K562 (cell line): ENCODE data around the gene TBC1D2. TPM values are rescaled to one million over a fixed set of nuclear protein-coding genes. Genes with fewer than 3 reads are reported as not detected.

Experiments
- ATAC-seq: fragments of 200-7000 bp; cut with Tn5 transposase; 3 replicates; pipeline ENCODE4 v1.9.1; 2020; ENCODE audit warnings: moderate library complexity
- BruUV-seq: library from RNA; stranded (reverse); fragments of 400-500 nt; replicated peaks from 2 replicates; lab custom pipeline; 2021; lab: Mats Ljungman, UMichigan
- CTCF ChIA-PET: fragments of 300-600 bp; formaldehyde crosslinking; extraction: SDS; loops from one replicate; lab custom pipeline; 2021; ENCODE audit warnings: low intra/inter-chr PET ratio; lab: Yijun Ruan, JAX
- POLR2A ChIA-PET: fragments of 300-600, 350-650 bp; sonication (Branson Sonifier 250); formaldehyde crosslinking; extraction: SDS; loops from one replicate; lab custom pipeline; 2021; ENCODE audit warnings: antibody characterized with exemption, inconsistent platforms; lab: Yijun Ruan, JAX
- DNase-seq, 4 experiments: peaks; one replicate each; pipeline versions ENCODE4 v3.0.0 to v3.0.0-alpha.2; 2011 to 2018; ENCODE audit warnings: low spot score in 3 of 4, mixed read lengths in 3 of 4; ENCODE audit errors: extremely low read depth in 1 of 4
- FAIRE-seq: peaks from 2 replicates; lab custom pipeline; 2011; peaks lifted over from hg19 to GRCh38; lab: Jason Lieb, UNC
- H2AFZ ChIP-seq: 2 replicates; pipeline ENCODE4 v1.6.0; 2011; ENCODE audit warnings: low read depth, low read length, control low read depth, inconsistent platforms
- H3K27ac ChIP-seq: fragments of 200-600 bp; 3 replicates; pipeline ENCODE4 v1.8.0; 2011; ENCODE audit warnings: low read depth, mild to moderate bottlenecking, control low read depth, inconsistent platforms, low read length, moderate library complexity, mixed read lengths; ENCODE audit errors: extremely low read depth
- H3K27me3 ChIP-seq, 2 experiments: fragments of 300-600 bp in 1 of 2; 2 replicates in 1 of 2; 3 replicates in 1 of 2; pipeline versions ENCODE4 v1.6.0 to v1.8.0; 2011; ENCODE audit warnings: inconsistent platforms in 2 of 2, low read length in 2 of 2, mild to moderate bottlenecking in 1 of 2, mixed read lengths in 1 of 2, moderate library complexity in 1 of 2; ENCODE audit not compliant: control insufficient read depth in 2 of 2, insufficient read depth in 2 of 2
- H3K36me3 ChIP-seq: fragments of 300-600 bp; 3 replicates; pipeline ENCODE4 v1.8.0; 2011; ENCODE audit warnings: mild to moderate bottlenecking, low read length, inconsistent platforms; ENCODE audit not compliant: control insufficient read depth, insufficient read depth
- H3K4me1 ChIP-seq, 2 experiments: fragments of 200-600 bp in 1 of 2; replicated peaks in 1 of 2; 2 replicates in 1 of 2; 3 replicates in 1 of 2; pipeline versions ENCODE4 v1.5.1 to v1.8.0; 2011; ENCODE audit warnings: inconsistent platforms in 2 of 2, low read length in 2 of 2, mild to moderate bottlenecking in 1 of 2, mixed read lengths in 1 of 2, moderate library complexity in 1 of 2; ENCODE audit not compliant: control insufficient read depth in 2 of 2, insufficient read depth in 2 of 2
- H3K4me2 ChIP-seq: 2 replicates; pipeline ENCODE4 v1.6.1; 2011; ENCODE audit warnings: low read length, control low read depth, inconsistent platforms, mixed read lengths; ENCODE audit not compliant: insufficient read depth
- H3K4me3 ChIP-seq: fragments of 200-600 bp; sonication (generic), shearing (Covaris generic); 2 replicates; pipeline ENCODE4 v1.5.1; 2016; ENCODE audit warnings: control low read depth, inconsistent platforms
- H3K79me2 ChIP-seq: fragments of 200-600 bp; 3 replicates; pipeline ENCODE4 v1.8.0; 2011; ENCODE audit warnings: low read length, inconsistent platforms; ENCODE audit not compliant: control insufficient read depth, insufficient read depth
- H3K9ac ChIP-seq, 2 experiments: 2 replicates each; pipeline versions ENCODE4 v1.6.0 to v1.6.1; 2011; ENCODE audit warnings: low read depth in 2 of 2, low read length in 2 of 2, control low read depth in 1 of 2, inconsistent platforms in 1 of 2, mild to moderate bottlenecking in 1 of 2, mixed read lengths in 1 of 2; ENCODE audit not compliant: insufficient read depth in 1 of 2
- H3K9me1 ChIP-seq: one replicate; pipeline ENCODE4 v1.6.0; 2011; ENCODE audit warnings: inconsistent platforms, mild to moderate bottlenecking, low read length, moderate library complexity; ENCODE audit not compliant: control insufficient read depth, insufficient read depth
- H3K9me3 ChIP-seq: replicated peaks from 2 replicates; pipeline ENCODE4 v1.5.1; 2011; ENCODE audit warnings: low read depth, low read length, inconsistent platforms; ENCODE audit not compliant: control insufficient read depth, insufficient read depth
- H4K20me1 ChIP-seq: replicated peaks from 2 replicates; pipeline ENCODE4 v1.6.1; 2011; ENCODE audit warnings: low read length, inconsistent platforms, mixed read lengths; ENCODE audit not compliant: control insufficient read depth, insufficient read depth
- CREB1 ChIP-seq, 2 experiments: sonication (generic) in 1 of 2; formaldehyde crosslinking in 1 of 2; IDR thresholded peaks; 2 replicates each; pipeline versions ENCODE4 v1.6.1 to v1.8.0; 2012 to 2022; ENCODE audit warnings: inconsistent platforms in 1 of 2, mild to moderate bottlenecking in 1 of 2, missing genetic modification reagents in 1 of 2, moderate library complexity in 1 of 2
- FOSL1 ChIP-seq: fragments of 200-800 bp; sonication (Bioruptor generic); conservative IDR thresholded peaks from 2 replicates; pipeline ENCODE4 v1.6.1; 2016; ENCODE audit warnings: missing genetic modification characterization, missing compliant biosample characterization
- FOXA3 ChIP-seq, 2 experiments: fragments of 450-650 bp in 1 of 2; sonication (generic) in 1 of 2; formaldehyde crosslinking; IDR thresholded peaks in 1 of 2; conservative IDR thresholded peaks in 1 of 2; 2 replicates each; pipeline versions ENCODE4 v1.4.0 to v1.8.0; 2020 to 2022; ENCODE audit warnings: mild to moderate bottlenecking in 2 of 2, missing genetic modification reagents in 1 of 2
- KDM1A ChIP-seq, 2 experiments: fragments of 450-650 bp; IDR thresholded peaks; 2 replicates each; pipeline ENCODE4 v1.6.1; 2016; ENCODE audit warnings: mild to moderate bottlenecking in 2 of 2
- MTA1 ChIP-seq: fragments of 450-650 bp; IDR thresholded peaks from 2 replicates; pipeline ENCODE4 v1.6.1; 2017; ENCODE audit warnings: borderline replicate concordance
- MYBL2 ChIP-seq, 2 experiments: fragments of 450-650 bp in 1 of 2; sonication (generic) in 1 of 2; formaldehyde crosslinking in 1 of 2; IDR thresholded peaks; 2 replicates each; pipeline versions ENCODE4 v1.6.1 to v1.8.1; 2017 to 2022; ENCODE audit warnings: borderline replicate concordance in 1 of 2, inconsistent platforms in 1 of 2, low read depth in 1 of 2, mild to moderate bottlenecking in 1 of 2, missing genetic modification reagents in 1 of 2, moderate library complexity in 1 of 2
- NR2F6 ChIP-seq: fragments of 450-650 bp; formaldehyde crosslinking; IDR thresholded peaks from 2 replicates; pipeline ENCODE4 v1.4.0; 2020; ENCODE audit warnings: mild to moderate bottlenecking
- TAF9B ChIP-seq: fragments of 450-650 bp; IDR thresholded peaks from 2 replicates; pipeline ENCODE4 v1.6.1; 2018; ENCODE audit warnings: mild to moderate bottlenecking; ENCODE audit not compliant: partially characterized antibody
- XRCC5 ChIP-seq: fragments of 200-400 bp; formaldehyde crosslinking; IDR thresholded peaks from 2 replicates; pipeline ENCODE4 v1.6.1; 2017; ENCODE audit warnings: low read depth, mild to moderate bottlenecking, low read length
- ZNF146 ChIP-seq: IDR thresholded peaks from one replicate; pipeline ENCODE4 v1.6.1; 2018; ENCODE audit warnings: missing compliant biosample characterization; ENCODE audit not compliant: unreplicated experiment
- WGBS: fragments of 100-300 bp; shearing (Covaris generic); methylation state at CpG from one replicate; pipeline ENCODE4 v1.1.6; 2016; ENCODE audit warnings: low coverage, mixed read lengths; ENCODE audit not compliant: insufficient coverage; ENCODE audit errors: missing lambda C conversion rate; 5-methylcytosine and 5-hydroxymethylcytosine counted together
- in situ Hi-C: fragments of 300-500 bp; cut with MboI; formaldehyde crosslinking; loops from 4 replicates; pipeline ENCODE4 v1.15.0; 2018; ENCODE audit warnings: inconsistent platforms, mixed read lengths
- intact Hi-C: fragments of 100-400 bp; cut with micrococcal nuclease; formaldehyde crosslinking; loops from 2 replicates; pipeline ENCODE4 v1.14.2; 2022
- polyA plus RNA-seq, 8 experiments: library from polyadenylated mRNA; depleted of rRNA in 4 of 8; stranded (reverse) in 5 of 8; unstranded in 3 of 8; fragments of >200 nt; fragmentation: Nextera tagmentation in 2 of 8; fragmentation: Illumina TruSeq in 1 of 8; extraction: Ambion mirVana in 2 of 8; extraction: Trizol in 1 of 8; gene quantifications; 2 replicates each; pipeline versions ENCODE4 v1.2.1 to v1.2.3, GENCODE V29; 2011 to 2014; ENCODE audit warnings: inconsistent platforms in 1 of 8, missing spikeins in 1 of 8
- total RNA-seq, 7 experiments: library from RNA; depleted of rRNA in 6 of 7; stranded (reverse); fragments of >200 nt in 6 of 7; fragmentation: Illumina TruSeq in 2 of 7; extraction: Trizol in 2 of 7; gene quantifications; 2 replicates each; pipeline versions ENCODE4 v1.2.1 to v1.2.3, GENCODE V29; 2011 to 2021; ENCODE audit warnings: low replicate concordance in 1 of 7
- TF ChIP-seq, protein P1 (sequence below): fragments of 450-650 bp; formaldehyde crosslinking; IDR thresholded peaks from 2 replicates; pipeline ENCODE4 v1.4.0; 2022; ENCODE audit warnings: missing genetic modification characterization
- TF ChIP-seq, protein P2 (sequence below), 2 experiments: fragments of 450-650 bp in 1 of 2; IDR thresholded peaks; 2 replicates each; pipeline ENCODE4 v1.6.1; 2011 to 2017; ENCODE audit warnings: low read depth in 2 of 2, antibody characterized with exemption in 1 of 2, borderline replicate concordance in 1 of 2, low read length in 1 of 2, mild to moderate bottlenecking in 1 of 2, mixed read lengths in 1 of 2; ENCODE audit not compliant: control insufficient read depth in 1 of 2
- TF ChIP-seq, protein P3 (sequence below): sonication (generic); formaldehyde crosslinking; IDR thresholded peaks from 2 replicates; pipeline ENCODE4 v1.8.0; 2022; ENCODE audit warnings: missing genetic modification reagents, mild to moderate bottlenecking, moderate library complexity, borderline replicate concordance

Gene TBC1D2
- total and polyA plus RNA-seq, 9 of the 15 experiments (the other 6 are each of a cell fraction or from before 2014, with no cell fraction given): 0.10 to 7.0 (median 2.5) TPM

- TF ChIP-seq, protein P1, sequence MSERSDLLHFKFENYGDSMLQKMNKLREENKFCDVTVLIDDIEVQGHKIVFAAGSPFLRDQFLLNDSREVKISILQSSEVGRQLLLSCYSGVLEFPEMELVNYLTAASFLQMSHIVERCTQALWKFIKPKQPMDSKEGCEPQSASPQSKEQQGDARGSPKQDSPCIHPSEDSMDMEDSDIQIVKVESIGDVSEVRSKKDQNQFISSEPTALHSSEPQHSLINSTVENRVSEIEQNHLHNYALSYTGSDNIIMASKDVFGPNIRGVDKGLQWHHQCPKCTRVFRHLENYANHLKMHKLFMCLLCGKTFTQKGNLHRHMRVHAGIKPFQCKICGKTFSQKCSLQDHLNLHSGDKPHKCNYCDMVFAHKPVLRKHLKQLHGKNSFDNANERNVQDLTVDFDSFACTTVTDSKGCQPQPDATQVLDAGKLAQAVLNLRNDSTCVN (CRISPR knock-in tag): 0 out of 2 replicates have a peak, but pooled peaks have one; percentile 9
- TF ChIP-seq ZNF146 (CRISPR knock-in tag) (no peak), MYBL2 (IDR thresholded peaks at IDR 0.05; ENCODE audit: low read depth) (0 out of 2 replicates have a peak, but pooled peaks have one; percentile 21), MYBL2 (CRISPR knock-in tag; IDR thresholded peaks at IDR 0.05; ENCODE audit: borderline replicate concordance) (no peak), XRCC5 (no peak)
These were observed 25.8 kb upstream of the TBC1D2 start (continued) for GRCh38 chr9:98281281-98281680.

GRCh38 chr9:98280574-98280973 lies 25.1 kb upstream of the TBC1D2 start:
- Histone ChIP-seq H3K79me2 (no peaks in the 10 kb centered on the region), H3K9me1 (no peaks in the 10 kb centered on the region), H3K4me1 (peaks cover 4% of the 10 kb centered on the region in 2 experiments; a peak in 3 of 5 replicates), H3K27me3 (no peaks in the 10 kb centered on the region), H4K20me1 (no peaks in the 10 kb centered on the region), H3K4me2 (no peak overlapping the region), H3K4me3 (no peak overlapping the region), H3K9ac (no peak overlapping the region), H3K27ac (no peak overlapping the region), H3K36me3 (no peaks in the 10 kb centered on the region), H2AFZ (no peak overlapping the region), H3K9me3 (no peaks in the 10 kb centered on the region)
- FAIRE-seq (no peak), ATAC-seq (no peak), DNase-seq (no peak)
- ChIA-PET CTCF (no interaction called here), POLR2A (interaction anchor here (1.0 kb wide), 2 partner anchors 11 to 15 kb away, joined by 3 to 6 read pairs; no protein-coding TSS in a partner anchor)
- 54% methylated on average over 6 of the region's 6 CpGs for WGBS
- BruUV-seq: no TSS peak
- TF ChIP-seq MTA1 (no peak), FOXA3 (CRISPR knock-in tag; conservative IDR thresholded peaks at IDR 0.05 in 1 of 2, IDR thresholded peaks at IDR 0.05 in 1 of 2) (no peak), NR2F6 (CRISPR knock-in tag) (no peak), TAF9B (no peak), CREB1 (IDR thresholded peaks at IDR 0.05) (no peak), CREB1 (CRISPR knock-in tag; IDR thresholded peaks at IDR 0.05) (no peak), FOSL1 (no peak), KDM1A (IDR thresholded peaks at IDR 0.05) (peak; percentile 34 to 47; a peak in 2 of 4 replicates)
- TF ChIP-seq, protein P2, sequence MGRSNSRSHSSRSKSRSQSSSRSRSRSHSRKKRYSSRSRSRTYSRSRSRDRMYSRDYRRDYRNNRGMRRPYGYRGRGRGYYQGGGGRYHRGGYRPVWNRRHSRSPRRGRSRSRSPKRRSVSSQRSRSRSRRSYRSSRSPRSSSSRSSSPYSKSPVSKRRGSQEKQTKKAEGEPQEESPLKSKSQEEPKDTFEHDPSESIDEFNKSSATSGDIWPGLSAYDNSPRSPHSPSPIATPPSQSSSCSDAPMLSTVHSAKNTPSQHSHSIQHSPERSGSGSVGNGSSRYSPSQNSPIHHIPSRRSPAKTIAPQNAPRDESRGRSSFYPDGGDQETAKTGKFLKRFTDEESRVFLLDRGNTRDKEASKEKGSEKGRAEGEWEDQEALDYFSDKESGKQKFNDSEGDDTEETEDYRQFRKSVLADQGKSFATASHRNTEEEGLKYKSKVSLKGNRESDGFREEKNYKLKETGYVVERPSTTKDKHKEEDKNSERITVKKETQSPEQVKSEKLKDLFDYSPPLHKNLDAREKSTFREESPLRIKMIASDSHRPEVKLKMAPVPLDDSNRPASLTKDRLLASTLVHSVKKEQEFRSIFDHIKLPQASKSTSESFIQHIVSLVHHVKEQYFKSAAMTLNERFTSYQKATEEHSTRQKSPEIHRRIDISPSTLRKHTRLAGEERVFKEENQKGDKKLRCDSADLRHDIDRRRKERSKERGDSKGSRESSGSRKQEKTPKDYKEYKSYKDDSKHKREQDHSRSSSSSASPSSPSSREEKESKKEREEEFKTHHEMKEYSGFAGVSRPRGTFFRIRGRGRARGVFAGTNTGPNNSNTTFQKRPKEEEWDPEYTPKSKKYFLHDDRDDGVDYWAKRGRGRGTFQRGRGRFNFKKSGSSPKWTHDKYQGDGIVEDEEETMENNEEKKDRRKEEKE (IDR thresholded peaks at IDR 0.05; ENCODE audit: borderline replicate concordance in 1 of 2, control insufficient read depth in 1 of 2, low read depth in 2 of 2, low read length in 1 of 2): no peak
- TF ChIP-seq, protein P3, sequence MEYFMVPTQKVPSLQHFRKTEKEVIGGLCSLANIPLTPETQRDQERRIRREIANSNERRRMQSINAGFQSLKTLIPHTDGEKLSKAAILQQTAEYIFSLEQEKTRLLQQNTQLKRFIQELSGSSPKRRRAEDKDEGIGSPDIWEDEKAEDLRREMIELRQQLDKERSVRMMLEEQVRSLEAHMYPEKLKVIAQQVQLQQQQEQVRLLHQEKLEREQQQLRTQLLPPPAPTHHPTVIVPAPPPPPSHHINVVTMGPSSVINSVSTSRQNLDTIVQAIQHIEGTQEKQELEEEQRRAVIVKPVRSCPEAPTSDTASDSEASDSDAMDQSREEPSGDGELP (CRISPR knock-in tag): no peak
- intact Hi-C loops (no loop called here), in situ Hi-C loops (no loop called here)
